WTC11 (cell line): ENCODE results near the gene SAMD1. TPM values are rescaled to one million over a fixed set of nuclear protein-coding genes. Genes with fewer than 3 reads are reported as not detected.

ENCODE experiments used
- ATAC-seq: fragments of 200-7000 bp; cut with Tn5 transposase; 2 replicates; pipeline ENCODE4 v1.10.0; 2021; ENCODE audit warnings: mild to moderate bottlenecking, moderate library complexity
- CTCF ChIA-PET: fragments of 300-600 bp; sonication (Branson Sonifier 250); formaldehyde crosslinking; loops from one replicate; lab custom pipeline; 2021; ENCODE audit warnings: antibody characterized with exemption; lab: Charles Lee
- POLR2A ChIA-PET: fragments of 350-600 bp; sonication (Branson Sonifier 250); formaldehyde crosslinking; loops from one replicate; lab custom pipeline; 2021; ENCODE audit warnings: antibody characterized with exemption; lab: Charles Lee
- DNase-seq: peaks from one replicate; pipeline ENCODE4 v3.0.0; 2021; ENCODE audit warnings: low spot score
- H3K27ac Mint-ChIP-seq: 2 replicates; pipeline ENCODE4 v1.8.0; 2021; ENCODE audit warnings: mixed read lengths
- H3K27me3 Mint-ChIP-seq: 2 replicates; pipeline ENCODE4 v1.8.0; 2021; ENCODE audit warnings: low read depth, mild to moderate bottlenecking, moderate library complexity, mixed read lengths
- H3K36me3 Mint-ChIP-seq: 2 replicates; pipeline ENCODE4 v1.8.0; 2021; ENCODE audit warnings: mixed read lengths
- H3K4me1 Mint-ChIP-seq: 2 replicates; pipeline ENCODE4 v1.8.0; 2022; ENCODE audit warnings: mixed read lengths
- H3K4me3 Mint-ChIP-seq: 2 replicates; pipeline ENCODE4 v1.8.0; 2021; ENCODE audit warnings: mild to moderate bottlenecking, moderate library complexity, mixed read lengths
- H3K9me3 Mint-ChIP-seq: 2 replicates; pipeline ENCODE4 v1.8.0; 2021; ENCODE audit warnings: mixed read lengths
- E2F4 ChIP-seq: sonication (generic); formaldehyde crosslinking; IDR thresholded peaks from 2 replicates; pipeline ENCODE4 v1.8.1; 2022; ENCODE audit warnings: low read depth, mild to moderate bottlenecking, moderate library complexity, missing genetic modification reagents, borderline replicate concordance
- E2F5 ChIP-seq: sonication (generic); formaldehyde crosslinking; IDR thresholded peaks from 2 replicates; pipeline ENCODE4 v1.8.1; 2022; ENCODE audit warnings: mild to moderate bottlenecking, moderate library complexity, missing genetic modification reagents
- FOXP1 ChIP-seq: sonication (generic); formaldehyde crosslinking; IDR thresholded peaks from 2 replicates; pipeline ENCODE4 v1.8.0; 2022; ENCODE audit warnings: missing genetic modification reagents, mild to moderate bottlenecking, moderate library complexity, borderline replicate concordance
- GABPB1 ChIP-seq: sonication (generic); formaldehyde crosslinking; IDR thresholded peaks from 2 replicates; pipeline ENCODE4 v1.8.1; 2023; ENCODE audit warnings: mild to moderate bottlenecking, missing genetic modification reagents
- GTF2I ChIP-seq: fragments of 250-450 bp; sonication (Bioruptor Pico); conservative IDR thresholded peaks from 2 replicates; pipeline ENCODE4 v1.4.0; 2021; ENCODE audit warnings: mild to moderate bottlenecking
- IRF2 ChIP-seq: sonication (generic); formaldehyde crosslinking; IDR thresholded peaks from 2 replicates; pipeline ENCODE4 v1.8.0; 2022; ENCODE audit warnings: low read depth, missing genetic modification reagents, borderline replicate concordance
- JAZF1 ChIP-seq: fragments of 250-450 bp; sonication (Bioruptor Pico); IDR thresholded peaks from 2 replicates; pipeline ENCODE4 v1.9.0; 2021; ENCODE audit warnings: moderate library complexity, mild to moderate bottlenecking, inconsistent platforms
- NFATC4 ChIP-seq: fragments of 250-450 bp; sonication (Bioruptor Pico); IDR thresholded peaks from 2 replicates; pipeline ENCODE4 v1.9.0; 2021; ENCODE audit warnings: mild to moderate bottlenecking
- NFYB ChIP-seq: sonication (generic); formaldehyde crosslinking; conservative IDR thresholded peaks from 2 replicates; pipeline ENCODE4 v1.8.0; 2022; ENCODE audit warnings: low read depth, missing genetic modification reagents
- NR1H2 ChIP-seq: sonication (generic); formaldehyde crosslinking; IDR thresholded peaks from 2 replicates; pipeline ENCODE4 v1.9.0; 2021; ENCODE audit warnings: mild to moderate bottlenecking, moderate library complexity, missing genetic modification reagents
- NR3C1 ChIP-seq: sonication (generic); formaldehyde crosslinking; conservative IDR thresholded peaks from 2 replicates; pipeline ENCODE4 v1.8.1; 2023; ENCODE audit warnings: low read depth, mild to moderate bottlenecking, missing genetic modification reagents
- RELA ChIP-seq: sonication (generic); formaldehyde crosslinking; IDR thresholded peaks from 2 replicates; pipeline ENCODE4 v1.8.1; 2022; ENCODE audit warnings: missing genetic modification reagents, mild to moderate bottlenecking, borderline replicate concordance
- STAT6 ChIP-seq: sonication (generic); formaldehyde crosslinking; conservative IDR thresholded peaks from 2 replicates; pipeline ENCODE4 v1.8.1; 2023; ENCODE audit warnings: mild to moderate bottlenecking, low read depth, missing genetic modification reagents, moderate library complexity
- ZNF232 ChIP-seq: sonication (generic); formaldehyde crosslinking; IDR thresholded peaks from 2 replicates; pipeline ENCODE4 v1.8.0; 2022; ENCODE audit warnings: mild to moderate bottlenecking, missing genetic modification reagents
- ZNF263 ChIP-seq: sonication (generic); formaldehyde crosslinking; IDR thresholded peaks from 2 replicates; pipeline ENCODE4 v1.8.1; 2022; ENCODE audit warnings: low read depth, mild to moderate bottlenecking, moderate library complexity, missing genetic modification reagents
- ZNF317 ChIP-seq: sonication (generic); formaldehyde crosslinking; IDR thresholded peaks from 2 replicates; pipeline ENCODE4 v1.8.1; 2023; ENCODE audit warnings: low read depth, mild to moderate bottlenecking, moderate library complexity, missing genetic modification reagents, borderline replicate concordance
- ZNF396 ChIP-seq: fragments of 250-450 bp; sonication (Bioruptor Pico); IDR thresholded peaks from 2 replicates; pipeline ENCODE4 v1.8.0; 2021; ENCODE audit warnings: mild to moderate bottlenecking, moderate library complexity, borderline replicate concordance
- ZNF423 ChIP-seq: fragments of 250-450 bp; sonication (Bioruptor Pico); IDR thresholded peaks from 2 replicates; pipeline ENCODE4 v2.1.2; 2022; ENCODE audit warnings: mild to moderate bottlenecking, moderate library complexity
- total RNA-seq: library from RNA; stranded (reverse); gene quantifications from 3 replicates; pipeline ENCODE4 v1.2.3, GENCODE V29; 2021
- TF ChIP-seq, protein P1 (sequence below): sonication (generic); formaldehyde crosslinking; IDR thresholded peaks from 2 replicates; pipeline ENCODE4 v1.8.1; 2023; ENCODE audit warnings: mild to moderate bottlenecking, missing genetic modification reagents, moderate library complexity
- TF ChIP-seq, protein P2 (sequence below): sonication (generic); formaldehyde crosslinking; IDR thresholded peaks from 2 replicates; pipeline ENCODE4 v1.8.1; 2023; ENCODE audit warnings: mild to moderate bottlenecking, missing genetic modification reagents
- TF ChIP-seq, protein P3 (sequence below): fragments of 250-450 bp; sonication (Bioruptor Pico); IDR thresholded peaks from 2 replicates; pipeline ENCODE4 v1.9.0; 2021; ENCODE audit warnings: mild to moderate bottlenecking

Gene SAMD1
- total RNA-seq, 1 experiment from 2014 or later, result 116 TPM

DNA sequence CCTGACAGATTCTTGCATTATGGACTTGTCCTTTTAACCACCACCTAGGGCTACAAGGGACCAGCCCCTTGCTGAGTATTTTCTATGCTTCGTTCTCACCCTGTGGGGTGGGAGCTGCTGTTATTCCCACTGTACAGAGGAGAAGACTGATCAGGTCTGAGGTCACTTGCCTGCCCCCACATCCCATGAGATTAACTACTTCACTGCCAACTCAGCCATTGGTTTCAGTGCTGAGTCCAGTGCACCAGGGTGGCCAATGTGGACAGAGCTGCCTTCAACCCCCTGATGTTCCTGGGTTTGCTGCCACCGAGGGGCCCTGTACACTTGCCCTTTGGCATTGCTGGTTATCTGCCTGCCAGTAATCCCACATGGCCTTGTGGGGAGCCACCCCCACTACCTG is 20.1 kb upstream of the SAMD1 start:
- H3K27ac Mint-ChIP-seq, result no peak overlapping the region
- H3K36me3 Mint-ChIP-seq, result no peaks in the 10 kb centered on the region
- H3K27me3 Mint-ChIP-seq, result no peaks in the 10 kb centered on the region
- DNase-seq (no peak), ATAC-seq (no peak)
- TF ChIP-seq STAT6 (CRISPR knock-in tag), result no peak
- TF ChIP-seq ZNF232 (CRISPR knock-in tag), result no peak
- TF ChIP-seq NFATC4 (CRISPR knock-in tag), result no peak
- TF ChIP-seq FOXP1 (CRISPR knock-in tag), result no peak
- TF ChIP-seq RELA (CRISPR knock-in tag), result no peak
- TF ChIP-seq JAZF1 (CRISPR knock-in tag), result no peak
- no peak for TF ChIP-seq NR3C1 (CRISPR knock-in tag)
- no peak for TF ChIP-seq NFYB (CRISPR knock-in tag)
- TF ChIP-seq, protein P1, sequence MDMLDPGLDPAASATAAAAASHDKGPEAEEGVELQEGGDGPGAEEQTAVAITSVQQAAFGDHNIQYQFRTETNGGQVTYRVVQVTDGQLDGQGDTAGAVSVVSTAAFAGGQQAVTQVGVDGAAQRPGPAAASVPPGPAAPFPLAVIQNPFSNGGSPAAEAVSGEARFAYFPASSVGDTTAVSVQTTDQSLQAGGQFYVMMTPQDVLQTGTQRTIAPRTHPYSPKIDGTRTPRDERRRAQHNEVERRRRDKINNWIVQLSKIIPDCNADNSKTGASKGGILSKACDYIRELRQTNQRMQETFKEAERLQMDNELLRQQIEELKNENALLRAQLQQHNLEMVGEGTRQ (CRISPR knock-in tag), result no peak
- TF ChIP-seq ZNF317 (CRISPR knock-in tag), result no peak
- ChIA-PET POLR2A (no interaction called here), CTCF (interaction anchor here (1.5 to 4.1 kb wide), 2 partner anchors 19 to 26 kb away, joined by 5 to 21 read pairs; partner anchors contain the start of gene ASF1B)
- peaks cover 21% of the 10 kb centered on the region for H3K4me1 Mint-ChIP-seq
- H3K9me3 Mint-ChIP-seq, result no peaks in the 10 kb centered on the region
- no peak overlapping the region for H3K4me3 Mint-ChIP-seq

GRCh38 chr19:14107581-14108461 is 17.3 kb upstream of the SAMD1 start:
- H3K27ac Mint-ChIP-seq, result peak overlapping the region; percentile 79
- DNase-seq, result no peak
- ATAC-seq, result no peak
- H3K4me1 Mint-ChIP-seq, result peaks cover 10% of the 10 kb centered on the region
- H3K27me3 Mint-ChIP-seq, result no peaks in the 10 kb centered on the region
- no peak overlapping the region for H3K4me3 Mint-ChIP-seq
- ChIA-PET CTCF (interaction anchor here (0.6 to 1.4 kb wide), 2 partner anchors 29 to 67 kb away, joined by 3 to 4 read pairs; partner anchors contain the start of gene ASF1B), POLR2A (no interaction called here)
- no peak for TF ChIP-seq ZNF423 (CRISPR knock-in tag)
- TF ChIP-seq IRF2 (CRISPR knock-in tag), result no peak
- no peak for TF ChIP-seq E2F4
- TF ChIP-seq ZNF396 (CRISPR knock-in tag), result no peak
- TF ChIP-seq, protein P2, sequence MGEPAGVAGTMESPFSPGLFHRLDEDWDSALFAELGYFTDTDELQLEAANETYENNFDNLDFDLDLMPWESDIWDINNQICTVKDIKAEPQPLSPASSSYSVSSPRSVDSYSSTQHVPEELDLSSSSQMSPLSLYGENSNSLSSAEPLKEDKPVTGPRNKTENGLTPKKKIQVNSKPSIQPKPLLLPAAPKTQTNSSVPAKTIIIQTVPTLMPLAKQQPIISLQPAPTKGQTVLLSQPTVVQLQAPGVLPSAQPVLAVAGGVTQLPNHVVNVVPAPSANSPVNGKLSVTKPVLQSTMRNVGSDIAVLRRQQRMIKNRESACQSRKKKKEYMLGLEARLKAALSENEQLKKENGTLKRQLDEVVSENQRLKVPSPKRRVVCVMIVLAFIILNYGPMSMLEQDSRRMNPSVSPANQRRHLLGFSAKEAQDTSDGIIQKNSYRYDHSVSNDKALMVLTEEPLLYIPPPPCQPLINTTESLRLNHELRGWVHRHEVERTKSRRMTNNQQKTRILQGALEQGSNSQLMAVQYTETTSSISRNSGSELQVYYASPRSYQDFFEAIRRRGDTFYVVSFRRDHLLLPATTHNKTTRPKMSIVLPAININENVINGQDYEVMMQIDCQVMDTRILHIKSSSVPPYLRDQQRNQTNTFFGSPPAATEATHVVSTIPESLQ (CRISPR knock-in tag), result no peak
- no peak for TF ChIP-seq E2F5 (CRISPR knock-in tag)
- TF ChIP-seq NR1H2 (CRISPR knock-in tag), result no peak
- no peak for TF ChIP-seq FOXP1 (CRISPR knock-in tag)
- no peak for TF ChIP-seq GABPB1
- TF ChIP-seq GTF2I (CRISPR knock-in tag), result no peak
- no peak for TF ChIP-seq ZNF263 (CRISPR knock-in tag)
- no peak for TF ChIP-seq NFYB (CRISPR knock-in tag)
- TF ChIP-seq, protein P3, sequence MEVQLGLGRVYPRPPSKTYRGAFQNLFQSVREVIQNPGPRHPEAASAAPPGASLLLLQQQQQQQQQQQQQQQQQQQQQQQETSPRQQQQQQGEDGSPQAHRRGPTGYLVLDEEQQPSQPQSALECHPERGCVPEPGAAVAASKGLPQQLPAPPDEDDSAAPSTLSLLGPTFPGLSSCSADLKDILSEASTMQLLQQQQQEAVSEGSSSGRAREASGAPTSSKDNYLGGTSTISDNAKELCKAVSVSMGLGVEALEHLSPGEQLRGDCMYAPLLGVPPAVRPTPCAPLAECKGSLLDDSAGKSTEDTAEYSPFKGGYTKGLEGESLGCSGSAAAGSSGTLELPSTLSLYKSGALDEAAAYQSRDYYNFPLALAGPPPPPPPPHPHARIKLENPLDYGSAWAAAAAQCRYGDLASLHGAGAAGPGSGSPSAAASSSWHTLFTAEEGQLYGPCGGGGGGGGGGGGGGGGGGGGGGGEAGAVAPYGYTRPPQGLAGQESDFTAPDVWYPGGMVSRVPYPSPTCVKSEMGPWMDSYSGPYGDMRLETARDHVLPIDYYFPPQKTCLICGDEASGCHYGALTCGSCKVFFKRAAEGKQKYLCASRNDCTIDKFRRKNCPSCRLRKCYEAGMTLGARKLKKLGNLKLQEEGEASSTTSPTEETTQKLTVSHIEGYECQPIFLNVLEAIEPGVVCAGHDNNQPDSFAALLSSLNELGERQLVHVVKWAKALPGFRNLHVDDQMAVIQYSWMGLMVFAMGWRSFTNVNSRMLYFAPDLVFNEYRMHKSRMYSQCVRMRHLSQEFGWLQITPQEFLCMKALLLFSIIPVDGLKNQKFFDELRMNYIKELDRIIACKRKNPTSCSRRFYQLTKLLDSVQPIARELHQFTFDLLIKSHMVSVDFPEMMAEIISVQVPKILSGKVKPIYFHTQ (CRISPR knock-in tag), result no peak
- H3K36me3 Mint-ChIP-seq, result no peaks in the 10 kb centered on the region
- no peaks in the 10 kb centered on the region for H3K9me3 Mint-ChIP-seq
